B cell (primary cell): ENCODE data around the gene P2RY14. TPM values are rescaled to one million over a fixed set of nuclear protein-coding genes. Genes with fewer than 3 reads are reported as not detected.

Experiments used
- ATAC-seq: fragments of 200-7000 bp; cut with Tn5 transposase; one replicate; pipeline ENCODE4 v1.10.0; 2021; ENCODE audit warnings: low read depth, mild to moderate bottlenecking, moderate number of reproducible peaks, moderate library complexity
- CTCF ChIA-PET: fragments of 350-600 bp; sonication (Branson Sonifier 250); formaldehyde crosslinking; loops from one replicate; lab custom pipeline; 2021; ENCODE audit warnings: antibody characterized with exemption, inconsistent platforms; lab: Charles Lee
- POLR2A ChIA-PET: fragments of 350-600 bp; sonication (Branson Sonifier 250); formaldehyde crosslinking; loops from one replicate; lab custom pipeline; 2021; ENCODE audit warnings: antibody characterized with exemption; lab: Charles Lee
- DNase-seq: peaks from one replicate; pipeline ENCODE4 v3.0.0; 2013
- H2AFZ ChIP-seq: 2 replicates; pipeline ENCODE4 v1.6.1; 2012; ENCODE audit warnings: mild to moderate bottlenecking, low read depth, low read length; ENCODE audit not compliant: insufficient read depth, poor library complexity, severe bottlenecking
- H3K27ac ChIP-seq, 2 donors: 1 replicate in 1 of 2; 2 replicates in 1 of 2; pipeline ENCODE4 v1.5.1; 2012 to 2013; ENCODE audit warnings: low read length in 2 of 2, mild to moderate bottlenecking in 2 of 2, moderate library complexity in 1 of 2
- H3K27me3 ChIP-seq, 4 experiments: fragments of 200-600 bp in 1 of 4; sonication (generic) in 1 of 4; replicated peaks in 1 of 4; 1 replicate in 2 of 4; 2 replicates in 2 of 4; pipeline versions ENCODE4 v1.6.1 to v1.7.0; 2013 to 2016; ENCODE audit warnings: low read length in 3 of 4, mild to moderate bottlenecking in 2 of 4, mixed read lengths in 1 of 4, moderate library complexity in 1 of 4; ENCODE audit not compliant: insufficient read depth in 4 of 4, control insufficient read depth in 3 of 4; ENCODE audit errors: control extremely low read depth in 1 of 4
- H3K36me3 ChIP-seq, 2 experiments: replicated peaks in 1 of 2; 1 replicate in 1 of 2; 2 replicates in 1 of 2; pipeline versions ENCODE4 v1.6.1 to v1.7.1; 2013; ENCODE audit warnings: low read length in 1 of 2; ENCODE audit not compliant: insufficient read depth in 2 of 2, control insufficient read depth in 1 of 2; ENCODE audit errors: control extremely low read depth in 1 of 2, extremely low read depth in 1 of 2
- H3K4me1 ChIP-seq, 2 donors: fragments of 200-600 bp in 1 of 2; sonication (generic) in 1 of 2; 1 replicate in 1 of 2; 2 replicates in 1 of 2; pipeline versions ENCODE4 v1.5.1 to v1.6.1; 2013 to 2017; ENCODE audit warnings: low read length in 2 of 2; ENCODE audit not compliant: control insufficient read depth in 2 of 2, insufficient read depth in 2 of 2
- H3K4me2 ChIP-seq: replicated peaks from 2 replicates; pipeline ENCODE3; 2012; ENCODE audit warnings: mild to moderate bottlenecking, low read depth, low read length; ENCODE audit not compliant: poor library complexity, severe bottlenecking
- H3K4me3 ChIP-seq, 5 experiments: fragments of 200-600 bp in 1 of 5; sonication (generic) in 1 of 5; 1 replicate in 3 of 5; 2 replicates in 2 of 5; pipeline versions ENCODE4 v1.5.1 to v1.7.0; 2011 to 2016; ENCODE audit warnings: low read length in 4 of 5, mild to moderate bottlenecking in 4 of 5, low read depth in 2 of 5, control low read depth in 1 of 5, moderate library complexity in 1 of 5; ENCODE audit not compliant: insufficient read depth in 1 of 5; ENCODE audit errors: control extremely low read depth in 1 of 5, extremely low read depth in 1 of 5
- H3K79me2 ChIP-seq: fragments of 200-600 bp; sonication (generic); one replicate; pipeline ENCODE4 v1.6.0; 2016; ENCODE audit warnings: low read length; ENCODE audit not compliant: control insufficient read depth, insufficient read depth
- H3K9ac ChIP-seq: fragments of 200-600 bp; sonication (generic); 2 replicates; pipeline ENCODE4 v1.6.1; 2017; ENCODE audit warnings: mild to moderate bottlenecking, low read length, moderate library complexity
- H3K9me3 ChIP-seq, 3 donors: one replicate each; pipeline versions ENCODE4 v1.6.1 to v1.7.1; 2013; ENCODE audit warnings: low read length in 2 of 3; ENCODE audit not compliant: control insufficient read depth in 2 of 3, insufficient read depth in 1 of 3; ENCODE audit errors: control extremely low read depth in 1 of 3
- H4K20me1 ChIP-seq: 2 replicates; pipeline ENCODE4 v1.6.0; 2012; ENCODE audit warnings: mild to moderate bottlenecking, low read length; ENCODE audit not compliant: insufficient read depth, control insufficient read depth, poor library complexity, severe bottlenecking
- H3K27ac Mint-ChIP-seq: one replicate; pipeline ENCODE4 v1.8.0; 2021; ENCODE audit warnings: mixed read lengths
- H3K27me3 Mint-ChIP-seq: one replicate; pipeline ENCODE4 v1.8.0; 2021; ENCODE audit warnings: mixed read lengths
- H3K4me1 Mint-ChIP-seq: one replicate; pipeline ENCODE4 v1.8.0; 2021; ENCODE audit warnings: mixed read lengths
- H3K4me3 Mint-ChIP-seq: one replicate; pipeline ENCODE4 v1.8.0; 2021; ENCODE audit warnings: mixed read lengths
- H3K9me3 Mint-ChIP-seq: one replicate; pipeline ENCODE4 v1.8.0; 2022; ENCODE audit warnings: mixed read lengths; ENCODE audit not compliant: insufficient read depth
- EZH2 ChIP-seq: IDR thresholded peaks from 2 replicates; pipeline ENCODE4 v1.6.1; 2012; ENCODE audit warnings: borderline replicate concordance, low read depth, mild to moderate bottlenecking, moderate library complexity, low read length; ENCODE audit not compliant: insufficient read depth, poor library complexity, severe bottlenecking
- WGBS: methylation state at CpG from one replicate; pipeline ENCODE4 v1.1.5; 2013; ENCODE audit warnings: missing lambda C conversion rate; ENCODE audit not compliant: insufficient coverage; 5-methylcytosine and 5-hydroxymethylcytosine counted together
- intact Hi-C: fragments of 100-400 bp; cut with micrococcal nuclease; formaldehyde crosslinking; loops from one replicate; pipeline ENCODE4 v1.10.0; 2022
- polyA plus RNA-seq: library from polyadenylated mRNA; depleted of rRNA; stranded (reverse); fragments of >200 nt; gene quantifications from 2 replicates; pipeline ENCODE4 v1.2.3, GENCODE V29; 2012
- total RNA-seq, 2 donors: library from RNA; stranded (reverse); fragments of 120-200 nt in 1 of 2; gene quantifications; 1 replicate in 1 of 2; 2 replicates in 1 of 2; pipeline versions ENCODE4 v1.2.3 to v1.2.4, GENCODE V29; 2013 to 2022
- TF ChIP-seq, protein P1 (sequence below): fragments of 200-600 bp; IDR thresholded peaks from one replicate; pipeline ENCODE4 v1.8.0; 2022; ENCODE audit warnings: antibody characterized with exemption, mild to moderate bottlenecking

The P2RY14 gene
- total and polyA plus RNA-seq, 2 donors (not counting 1 experiment from before 2014, with no cell fraction given): 7.0 to 11.3 TPM

DNA sequence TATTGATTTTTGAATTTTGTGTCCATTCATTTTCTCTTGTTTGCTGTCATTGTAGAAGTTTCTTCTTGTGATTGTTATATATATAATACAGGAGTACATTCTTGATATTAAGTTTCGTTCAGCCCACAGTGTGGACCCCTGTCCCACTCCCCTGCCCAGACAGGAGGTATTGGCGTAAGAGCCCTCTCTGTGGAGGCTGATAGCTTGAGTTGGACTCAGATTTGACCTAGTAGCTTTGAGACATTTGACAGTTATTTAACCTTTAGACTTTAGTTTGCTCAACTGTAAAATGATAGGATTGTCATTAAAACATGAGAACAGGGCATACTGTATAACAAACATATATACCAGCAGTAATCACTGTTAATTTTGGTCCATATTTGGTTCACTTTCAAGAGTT lies 102.4 kb downstream of the P2RY14 start:
- Histone ChIP-seq H2AFZ (no peak overlapping the region), H3K27ac (no peak overlapping the region), H3K79me2 (no peaks in the 10 kb centered on the region), H4K20me1 (no peaks in the 10 kb centered on the region), H3K4me3 (no peak overlapping the region), H3K9me3 (no peaks in the 10 kb centered on the region), H3K27me3 (no peaks in the 10 kb centered on the region), H3K4me1 (peaks cover 10% of the 10 kb centered on the region in 2 donors), H3K4me2 (no peak overlapping the region), H3K9ac (no peak overlapping the region), H3K36me3 (no peaks in the 10 kb centered on the region)
- H3K27me3 Mint-ChIP-seq: no peaks in the 10 kb centered on the region
- ChIA-PET POLR2A (no interaction called here), CTCF (interaction anchor here (1.6 kb wide), 1 partner anchor 106 kb away, joined by 3 read pairs; no protein-coding TSS in a partner anchor)
- WGBS: 89% methylated on average over 1 of the region's 2 CpGs
- no peaks in the 10 kb centered on the region for H3K9me3 Mint-ChIP-seq
- DNase-seq (no peak), ATAC-seq (no peak)
- peaks cover 14% of the 10 kb centered on the region for H3K4me1 Mint-ChIP-seq
- H3K27ac Mint-ChIP-seq: no peak overlapping the region
- H3K4me3 Mint-ChIP-seq: no peak overlapping the region
- TF ChIP-seq EZH2: no peak
- TF ChIP-seq, protein P1, sequence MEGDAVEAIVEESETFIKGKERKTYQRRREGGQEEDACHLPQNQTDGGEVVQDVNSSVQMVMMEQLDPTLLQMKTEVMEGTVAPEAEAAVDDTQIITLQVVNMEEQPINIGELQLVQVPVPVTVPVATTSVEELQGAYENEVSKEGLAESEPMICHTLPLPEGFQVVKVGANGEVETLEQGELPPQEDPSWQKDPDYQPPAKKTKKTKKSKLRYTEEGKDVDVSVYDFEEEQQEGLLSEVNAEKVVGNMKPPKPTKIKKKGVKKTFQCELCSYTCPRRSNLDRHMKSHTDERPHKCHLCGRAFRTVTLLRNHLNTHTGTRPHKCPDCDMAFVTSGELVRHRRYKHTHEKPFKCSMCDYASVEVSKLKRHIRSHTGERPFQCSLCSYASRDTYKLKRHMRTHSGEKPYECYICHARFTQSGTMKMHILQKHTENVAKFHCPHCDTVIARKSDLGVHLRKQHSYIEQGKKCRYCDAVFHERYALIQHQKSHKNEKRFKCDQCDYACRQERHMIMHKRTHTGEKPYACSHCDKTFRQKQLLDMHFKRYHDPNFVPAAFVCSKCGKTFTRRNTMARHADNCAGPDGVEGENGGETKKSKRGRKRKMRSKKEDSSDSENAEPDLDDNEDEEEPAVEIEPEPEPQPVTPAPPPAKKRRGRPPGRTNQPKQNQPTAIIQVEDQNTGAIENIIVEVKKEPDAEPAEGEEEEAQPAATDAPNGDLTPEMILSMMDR: no peak
- intact Hi-C loops: no loop called here

DNA sequence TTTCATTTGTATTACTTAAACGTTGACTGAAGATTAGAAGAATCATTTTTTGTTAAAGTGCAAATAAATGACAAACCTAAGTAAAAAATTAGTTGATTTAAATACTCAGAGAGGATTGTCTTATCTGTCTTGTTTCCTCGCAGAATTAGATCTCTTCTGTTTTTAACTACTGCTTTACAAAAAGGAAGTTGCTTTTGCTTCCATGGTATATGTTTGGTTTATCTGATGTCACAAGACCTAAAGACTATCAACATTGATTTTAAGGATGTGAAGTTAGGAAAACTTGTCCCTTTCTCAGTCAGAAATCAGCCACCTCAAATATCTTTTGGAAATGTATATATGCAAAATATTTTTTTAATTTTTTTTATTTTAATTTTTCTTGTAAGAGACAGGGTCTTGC lies 104.0 kb downstream of the P2RY14 start:
- H3K4me1 ChIP-seq: peaks cover 25 to 26% of the 10 kb centered on the region in 2 donors
- H3K4me3 ChIP-seq: no peak overlapping the region
- TF ChIP-seq EZH2: no peak
- TF ChIP-seq, protein P1: no peak
- no CpG with 5 or more reads among the region's 2 CpGs for WGBS
- DNase-seq (no peak), ATAC-seq (no peak)
- no peak overlapping the region for H3K27ac ChIP-seq
- H2AFZ ChIP-seq: no peak overlapping the region
- H3K9ac ChIP-seq: no peak overlapping the region
- H3K4me2 ChIP-seq: no peak overlapping the region
- H3K79me2 ChIP-seq: no peaks in the 10 kb centered on the region
- no peaks in the 10 kb centered on the region for H4K20me1 ChIP-seq
- H3K9me3 Mint-ChIP-seq: no peaks in the 10 kb centered on the region
- no peaks in the 10 kb centered on the region for H3K9me3 ChIP-seq
- peaks cover 27% of the 10 kb centered on the region for H3K4me1 Mint-ChIP-seq
- H3K27ac Mint-ChIP-seq: no peak overlapping the region
- CTCF ChIA-PET: interaction anchor here (1.6 to 8.5 kb wide), 3 partner anchors 53 to 108 kb away, joined by 3 to 201 read pairs (median 137); partner anchors contain the start of gene P2RY14
- no peak overlapping the region for H3K4me3 Mint-ChIP-seq
- H3K36me3 ChIP-seq: no peaks in the 10 kb centered on the region
- intact Hi-C loops: no loop called here
- POLR2A ChIA-PET: no interaction called here
- H3K27me3 Mint-ChIP-seq: no peaks in the 10 kb centered on the region
- H3K27me3 ChIP-seq: no peaks in the 10 kb centered on the region
